LNCAP (cell line): ENCODE measurements around the gene REXO5.

Experiments
- TF ChIP-seq, protein P1 (sequence below): fragments of 450-650 bp; IDR thresholded peaks from 2 replicates; pipeline ENCODE4 v1.5.1; 2017; ENCODE audit warnings: mild to moderate bottlenecking

Gene REXO5

DNA sequence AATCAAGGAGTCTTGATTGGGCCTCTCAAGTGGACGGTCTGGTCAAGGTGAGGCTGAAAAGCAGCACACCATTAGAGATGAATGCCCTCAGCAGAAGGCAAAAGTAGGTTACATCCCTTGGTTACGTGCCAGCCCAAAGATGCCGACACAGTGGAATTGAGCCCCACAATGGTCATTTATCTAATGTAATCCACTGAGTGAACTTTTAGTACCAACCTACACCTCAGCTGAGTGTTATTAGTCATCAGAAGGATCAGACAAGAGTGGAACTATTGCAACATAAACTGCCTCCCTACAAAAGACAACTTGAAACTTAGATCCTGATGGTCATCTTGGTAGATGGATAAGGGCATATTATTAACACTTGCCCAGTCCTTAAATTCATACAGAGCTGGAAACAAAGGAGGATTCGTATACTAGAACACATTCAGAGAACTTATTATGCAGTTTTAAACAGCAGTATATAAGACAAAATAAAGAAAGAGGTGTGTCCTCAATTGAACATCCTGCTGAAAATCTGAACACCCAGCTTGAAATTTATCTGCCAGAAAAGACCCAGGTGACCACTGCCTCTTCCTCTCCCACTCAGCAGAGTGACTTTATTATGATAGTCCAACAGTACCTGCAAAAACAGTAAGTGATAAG is 91.0 kb downstream of the REXO5 start:
- TF ChIP-seq, protein P1, sequence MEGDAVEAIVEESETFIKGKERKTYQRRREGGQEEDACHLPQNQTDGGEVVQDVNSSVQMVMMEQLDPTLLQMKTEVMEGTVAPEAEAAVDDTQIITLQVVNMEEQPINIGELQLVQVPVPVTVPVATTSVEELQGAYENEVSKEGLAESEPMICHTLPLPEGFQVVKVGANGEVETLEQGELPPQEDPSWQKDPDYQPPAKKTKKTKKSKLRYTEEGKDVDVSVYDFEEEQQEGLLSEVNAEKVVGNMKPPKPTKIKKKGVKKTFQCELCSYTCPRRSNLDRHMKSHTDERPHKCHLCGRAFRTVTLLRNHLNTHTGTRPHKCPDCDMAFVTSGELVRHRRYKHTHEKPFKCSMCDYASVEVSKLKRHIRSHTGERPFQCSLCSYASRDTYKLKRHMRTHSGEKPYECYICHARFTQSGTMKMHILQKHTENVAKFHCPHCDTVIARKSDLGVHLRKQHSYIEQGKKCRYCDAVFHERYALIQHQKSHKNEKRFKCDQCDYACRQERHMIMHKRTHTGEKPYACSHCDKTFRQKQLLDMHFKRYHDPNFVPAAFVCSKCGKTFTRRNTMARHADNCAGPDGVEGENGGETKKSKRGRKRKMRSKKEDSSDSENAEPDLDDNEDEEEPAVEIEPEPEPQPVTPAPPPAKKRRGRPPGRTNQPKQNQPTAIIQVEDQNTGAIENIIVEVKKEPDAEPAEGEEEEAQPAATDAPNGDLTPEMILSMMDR = no peak

DNA sequence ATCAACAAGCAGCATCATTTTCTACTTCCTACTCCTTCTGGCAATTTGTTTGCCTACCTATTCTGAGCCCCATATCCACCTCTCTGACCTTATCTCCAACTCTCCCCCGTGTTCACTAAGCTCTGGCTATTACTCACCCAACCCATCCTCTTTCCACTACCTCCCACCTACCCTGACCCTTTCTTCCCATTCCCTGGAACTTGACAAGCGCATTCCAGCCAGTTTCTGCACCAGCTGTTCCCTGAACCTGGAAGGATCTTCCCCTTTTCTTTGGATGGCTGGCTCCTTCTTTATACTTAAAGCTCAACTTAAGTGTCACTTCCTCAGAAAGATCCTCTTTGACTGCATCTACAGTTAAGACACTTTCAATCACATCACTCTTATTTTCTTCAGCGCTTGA is 91.6 kb downstream of the REXO5 start:
- TF ChIP-seq, protein P1 = no peak

DNA sequence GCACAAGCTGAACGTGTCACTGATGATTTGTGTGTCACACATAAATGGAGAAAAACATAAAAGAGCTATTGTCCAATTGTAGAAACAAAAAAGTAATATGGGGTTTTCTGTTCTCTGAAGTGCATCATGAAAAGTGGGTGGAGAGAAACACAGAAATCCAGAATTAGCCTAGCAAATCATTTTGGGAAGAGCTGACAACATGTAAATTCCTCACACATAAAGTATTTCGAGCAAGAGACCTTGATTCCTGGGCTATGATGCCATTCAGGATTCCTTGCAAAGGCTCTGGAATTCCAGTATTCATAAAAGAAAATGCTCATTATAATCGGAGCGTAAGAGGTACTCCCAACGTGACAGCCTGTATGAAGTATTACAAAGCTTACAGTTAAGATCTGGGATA is 92.7 kb downstream of the REXO5 start:
- TF ChIP-seq, protein P1 = no peak
